Peyer's patch (tissue), 4 donors: Measurements from ENCODE around the gene ELK3.

Source experiments
- POLR2A ChIP-seq, 2 donors: fragments of 450-650 bp; IDR thresholded peaks; one replicate each; pipeline ENCODE4 v1.5.1; 2017; ENCODE audit warnings: antibody characterized with exemption in 2 of 2, mild to moderate bottlenecking in 2 of 2, moderate library complexity in 2 of 2
- TF ChIP-seq, protein P1 (sequence below), 6 experiments: fragments of 450-650 bp in 4 of 6; fragments of 200-600 bp in 2 of 6; sonication (generic) in 1 of 6; IDR thresholded peaks; one replicate each; pipeline ENCODE4 v1.5.1; 2017 to 2019; ENCODE audit warnings: antibody characterized with exemption in 6 of 6, mild to moderate bottlenecking in 3 of 6, moderate library complexity in 1 of 6

DNA sequence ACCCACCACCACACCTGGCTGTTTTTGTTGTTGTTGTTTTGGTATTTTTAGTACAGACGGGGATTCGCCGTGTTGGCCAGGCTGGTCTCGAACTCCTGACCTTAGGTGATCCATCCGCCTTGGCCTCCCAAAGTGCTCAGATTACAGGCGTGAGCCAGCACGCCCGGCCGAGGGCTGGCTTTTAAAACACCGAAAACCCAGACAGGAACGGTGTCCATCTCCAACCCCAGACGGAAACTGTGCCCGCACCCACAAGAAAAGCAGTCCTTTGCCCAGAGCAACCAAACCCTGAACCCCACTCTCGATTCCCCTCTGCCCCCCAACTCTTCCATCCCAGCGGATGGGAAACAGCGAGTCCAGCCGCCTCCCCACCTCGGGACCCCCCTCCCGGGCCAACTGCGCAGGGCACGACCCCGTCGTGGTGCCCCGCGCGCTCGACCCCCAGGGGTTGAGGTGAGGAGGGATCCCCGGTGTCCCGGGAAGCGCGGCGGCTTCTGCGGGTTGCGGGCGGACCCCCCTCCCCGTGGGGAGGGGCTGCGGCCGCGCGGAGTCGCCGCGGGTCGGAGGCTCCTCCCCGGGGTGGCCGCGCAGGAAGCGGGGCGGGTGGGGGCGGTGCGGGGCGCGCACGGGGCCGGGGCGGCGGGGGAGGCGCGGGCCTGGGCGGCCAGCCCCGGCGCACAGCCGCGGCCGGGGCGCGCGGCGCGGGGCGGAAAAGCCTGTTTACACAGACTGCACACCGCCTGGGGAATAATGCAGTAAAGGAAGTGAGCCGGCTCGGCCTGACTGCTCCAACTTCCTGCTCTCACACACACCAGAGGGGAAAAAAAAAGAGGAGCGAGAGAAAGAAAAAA, at the start of gene ELK3:
- TF ChIP-seq, protein P1, sequence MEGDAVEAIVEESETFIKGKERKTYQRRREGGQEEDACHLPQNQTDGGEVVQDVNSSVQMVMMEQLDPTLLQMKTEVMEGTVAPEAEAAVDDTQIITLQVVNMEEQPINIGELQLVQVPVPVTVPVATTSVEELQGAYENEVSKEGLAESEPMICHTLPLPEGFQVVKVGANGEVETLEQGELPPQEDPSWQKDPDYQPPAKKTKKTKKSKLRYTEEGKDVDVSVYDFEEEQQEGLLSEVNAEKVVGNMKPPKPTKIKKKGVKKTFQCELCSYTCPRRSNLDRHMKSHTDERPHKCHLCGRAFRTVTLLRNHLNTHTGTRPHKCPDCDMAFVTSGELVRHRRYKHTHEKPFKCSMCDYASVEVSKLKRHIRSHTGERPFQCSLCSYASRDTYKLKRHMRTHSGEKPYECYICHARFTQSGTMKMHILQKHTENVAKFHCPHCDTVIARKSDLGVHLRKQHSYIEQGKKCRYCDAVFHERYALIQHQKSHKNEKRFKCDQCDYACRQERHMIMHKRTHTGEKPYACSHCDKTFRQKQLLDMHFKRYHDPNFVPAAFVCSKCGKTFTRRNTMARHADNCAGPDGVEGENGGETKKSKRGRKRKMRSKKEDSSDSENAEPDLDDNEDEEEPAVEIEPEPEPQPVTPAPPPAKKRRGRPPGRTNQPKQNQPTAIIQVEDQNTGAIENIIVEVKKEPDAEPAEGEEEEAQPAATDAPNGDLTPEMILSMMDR (IDR thresholded peaks at IDR 0.05) = no peak
- TF ChIP-seq POLR2A (IDR thresholded peaks at IDR 0.05) = peak in 1 of 2 donors; percentile 17
